GOT3 (cell line): Measurements from ENCODE around the gene FAM221B.

Experiments used
- DNase-seq: peaks from one replicate; lab custom pipeline; 2025; ENCODE audit warnings: mixed read lengths; lab: John Stamatoyannopoulos, UW

The FAM221B gene

DNA sequence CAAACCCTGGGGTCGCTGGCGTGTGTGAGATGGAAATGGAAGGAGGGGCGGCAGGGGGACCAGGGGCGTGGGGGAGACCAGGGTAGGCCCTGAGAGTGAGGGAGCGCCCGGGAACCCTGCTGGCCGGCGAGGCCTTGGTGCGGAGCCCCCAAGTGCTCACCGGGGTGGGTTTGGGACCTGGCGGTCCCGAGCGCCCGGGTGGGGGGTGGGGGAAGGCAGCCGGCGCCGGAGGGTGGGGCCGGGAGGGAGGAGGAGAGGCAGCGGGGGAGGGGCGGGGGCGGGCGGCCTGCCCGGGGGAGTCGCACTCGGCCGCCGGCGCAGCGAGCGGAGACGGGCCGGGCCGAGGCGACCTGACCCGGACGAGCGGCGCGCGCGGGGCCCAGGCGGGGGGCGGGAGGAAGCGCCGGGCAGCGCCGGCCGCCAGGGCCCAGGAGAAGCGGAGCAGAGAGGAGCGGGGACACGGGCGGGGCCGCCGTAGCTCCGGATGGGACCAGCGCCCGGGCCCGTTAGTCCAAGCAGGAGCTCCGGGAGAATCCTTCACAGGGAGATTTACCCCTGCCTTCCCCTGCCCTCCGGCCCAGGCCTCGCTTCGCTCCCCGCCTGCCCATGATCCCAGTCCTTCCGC, 37.1 kb downstream of the FAM221B start, which contains the start of gene NPR2:
NPR2 (plus strand) TSS at position 295 of the 625 bp plus-strand sequence. CDS start 818 bp downstream, outside the sequence.
- DNase-seq: no peak

DNA sequence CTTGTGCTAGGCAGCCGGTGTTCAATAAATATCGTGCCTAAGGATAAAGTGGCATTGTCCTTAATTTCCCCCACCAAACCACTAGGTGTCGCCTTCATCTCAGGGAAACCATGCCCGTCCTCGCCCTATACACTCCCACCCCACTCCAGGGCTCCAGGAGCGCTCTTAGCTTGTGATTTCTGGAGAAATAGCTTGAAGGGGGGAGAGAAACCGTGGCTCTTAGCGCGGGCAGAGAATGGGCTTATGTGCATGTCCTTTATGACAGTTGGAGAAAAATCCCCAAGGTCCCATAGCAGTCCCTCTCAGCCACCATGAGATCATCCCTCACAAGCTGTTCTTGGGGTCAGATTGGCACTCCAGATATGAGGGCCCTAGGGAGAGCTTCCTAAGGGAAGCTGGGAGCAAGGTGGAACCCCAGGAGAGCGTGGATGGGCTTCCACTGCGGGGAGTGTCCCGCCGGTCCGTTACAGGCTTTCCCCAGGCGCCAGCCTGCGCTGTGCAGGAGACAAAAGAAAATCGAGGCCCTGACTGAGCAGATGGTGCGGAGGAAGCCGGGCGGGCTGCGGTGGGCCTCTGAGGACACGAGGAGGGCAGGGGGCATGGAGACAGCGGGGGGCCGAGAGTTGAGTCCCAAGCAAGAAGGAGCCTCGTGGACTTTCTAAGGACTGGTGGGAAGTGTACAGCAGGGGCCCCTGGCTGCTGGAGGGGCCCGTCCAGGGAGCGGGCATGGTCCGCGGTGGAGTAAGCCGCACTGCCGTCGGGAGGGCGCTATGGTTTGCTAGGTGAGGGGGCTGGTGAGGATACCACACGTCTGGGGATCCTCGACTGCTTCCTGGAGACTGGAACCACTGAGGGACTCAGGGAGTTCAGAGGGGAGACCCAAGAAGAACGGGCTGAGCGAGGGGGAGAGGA, 37.9 kb downstream of the FAM221B start:
- DNase-seq: no peak

DNA sequence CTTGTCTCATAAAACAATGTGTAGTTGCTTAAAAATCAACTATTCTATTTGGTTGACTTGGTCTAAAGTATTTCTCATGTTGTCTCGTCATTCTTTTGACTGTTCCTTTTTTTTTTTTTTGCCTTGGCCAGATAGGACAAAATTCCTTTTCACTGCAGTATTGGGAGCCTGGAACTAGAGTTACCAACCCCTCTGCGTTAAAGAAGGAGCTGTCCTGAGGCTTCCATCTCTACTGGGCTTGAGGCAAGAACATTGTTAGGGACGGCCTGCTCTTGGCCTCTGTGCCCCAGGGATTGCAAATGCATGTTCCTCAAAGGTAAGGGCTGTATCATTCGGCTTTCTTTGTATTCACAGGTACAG, 38.5 kb downstream of the FAM221B start:
- DNase-seq: no peak

DNA sequence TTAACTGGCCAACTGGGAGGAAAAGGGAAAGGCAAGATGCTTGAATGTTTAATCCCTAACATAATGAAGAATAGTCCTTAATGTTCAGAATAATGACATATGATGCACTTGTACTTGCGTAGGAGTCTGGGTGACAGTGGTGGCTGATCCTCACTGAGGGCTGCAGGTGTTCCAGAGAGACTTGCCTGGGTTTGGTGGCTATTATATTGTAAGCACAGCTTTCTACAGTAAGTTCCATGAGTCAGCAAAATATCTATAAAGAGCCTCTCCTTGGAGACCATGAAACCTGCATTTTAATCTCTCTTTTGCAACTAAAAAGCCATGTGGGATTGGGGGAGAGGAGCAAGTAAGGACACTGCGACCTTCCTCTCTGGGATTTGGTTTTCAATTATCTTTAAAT, 39.0 kb downstream of the FAM221B start:
- DNase-seq: no peak

DNA sequence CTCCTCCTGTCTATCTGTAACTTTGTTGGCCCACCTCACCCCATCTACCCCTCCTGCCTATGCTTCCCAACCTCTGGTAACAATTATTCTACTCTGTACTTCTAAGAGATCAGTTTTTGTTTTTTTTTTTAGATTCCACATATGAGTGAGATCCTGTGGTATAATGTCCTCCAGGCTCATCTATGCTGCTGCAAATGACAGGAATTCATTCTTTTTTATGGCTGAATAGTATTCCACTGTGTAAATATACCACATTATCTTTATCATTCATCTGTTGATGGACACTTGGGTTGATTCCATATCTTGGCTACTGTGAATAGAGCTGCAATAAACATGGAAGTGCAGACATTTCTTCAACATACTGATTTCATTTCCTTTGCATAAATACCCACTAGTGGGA, 45.1 kb downstream of the FAM221B start:
- no peak for DNase-seq

DNA sequence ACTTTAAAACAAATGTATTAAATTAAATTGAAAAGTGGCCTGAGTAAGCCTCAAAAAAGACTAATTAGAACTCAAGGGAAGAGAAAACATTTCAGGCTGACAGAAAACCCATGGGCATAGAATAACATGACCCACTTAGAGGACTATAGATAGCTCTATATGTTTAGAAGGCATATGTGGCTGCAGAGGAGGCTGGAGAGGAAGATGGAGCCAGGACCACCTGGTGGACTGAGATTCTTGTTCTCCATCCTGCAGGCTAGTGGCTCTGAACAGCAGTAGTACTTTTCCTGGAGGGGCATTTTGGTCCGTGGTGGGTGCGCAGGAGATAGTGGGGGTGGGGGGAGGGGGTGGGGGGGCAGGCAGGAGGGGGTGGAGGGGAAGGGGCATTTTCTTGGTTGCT, 47.5 kb downstream of the FAM221B start:
- DNase-seq: no peak

DNA sequence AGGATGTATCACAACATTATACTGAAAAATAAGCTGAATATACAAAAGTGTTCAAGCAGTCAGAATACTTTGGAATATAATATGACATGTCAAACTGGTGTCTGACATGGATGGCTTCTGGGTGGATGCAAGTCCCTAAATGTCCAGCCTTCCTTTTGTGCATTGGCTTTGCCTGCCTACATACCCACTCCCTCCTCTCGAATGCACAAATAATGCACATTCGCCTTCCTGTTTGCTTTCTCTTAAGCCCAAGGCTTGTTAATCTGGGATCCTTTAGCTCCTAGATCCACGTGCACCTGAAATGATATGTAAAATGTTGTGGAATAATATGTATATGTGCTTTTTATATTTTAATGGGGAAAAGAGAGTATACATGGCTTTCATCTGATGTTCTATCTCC, 50.0 kb downstream of the FAM221B start:
- DNase-seq: no peak

DNA sequence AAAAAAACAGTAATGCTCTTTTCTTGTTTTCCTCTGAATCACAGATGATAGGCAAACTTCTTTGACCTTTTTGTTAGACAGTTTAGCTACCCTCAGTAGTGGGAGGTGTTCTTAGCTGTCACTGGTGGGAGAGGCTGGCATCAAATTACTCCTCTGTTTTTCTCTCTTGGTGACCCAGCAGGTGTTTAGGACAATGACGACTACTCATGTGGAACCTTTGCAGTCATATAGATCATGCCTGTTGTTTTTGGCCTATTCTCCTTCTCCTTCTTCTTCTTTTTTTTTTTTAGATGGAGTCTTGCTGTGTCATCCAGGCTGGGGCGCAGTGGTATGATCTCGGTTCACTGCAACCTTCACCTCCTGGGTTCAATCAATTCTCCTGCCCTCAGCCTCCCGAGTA, 52.5 kb downstream of the FAM221B start:
- DNase-seq: no peak

DNA sequence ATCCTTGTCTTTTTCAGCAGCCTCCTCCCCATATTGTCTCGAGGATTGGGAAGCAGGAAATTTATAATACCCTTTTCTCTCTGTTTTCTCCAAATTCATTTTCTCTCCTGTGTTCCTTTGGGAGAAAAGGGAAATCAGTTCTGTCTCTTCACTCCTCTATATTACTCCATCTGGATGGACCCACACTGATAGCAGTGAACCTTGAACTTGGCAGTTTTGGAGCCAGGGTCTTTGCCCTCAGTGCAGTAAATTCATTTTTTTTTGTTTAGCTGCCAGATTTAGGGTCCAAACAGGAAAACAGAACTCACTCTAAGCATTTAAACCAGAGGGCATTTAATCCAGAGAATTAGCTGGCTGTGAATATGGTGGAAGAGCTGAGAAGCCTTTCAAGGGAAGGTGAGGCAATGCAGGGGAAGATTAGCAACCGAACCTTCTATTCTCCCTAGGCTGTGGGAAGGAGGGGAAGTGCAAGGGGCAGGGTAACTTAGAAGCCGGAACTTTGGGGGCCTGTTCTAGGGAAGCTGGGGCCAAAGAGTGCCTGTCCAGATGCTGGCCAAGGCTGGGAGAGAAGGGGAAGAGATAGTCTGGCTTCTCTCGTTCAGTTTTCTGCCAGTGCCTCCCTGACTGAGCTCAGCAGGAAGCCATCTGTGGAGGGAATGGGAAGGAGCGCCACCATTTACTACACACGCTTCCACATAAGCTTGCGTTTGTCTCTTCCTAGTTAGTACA, 53.5 kb downstream of the FAM221B start:
- DNase-seq: no peak

DNA sequence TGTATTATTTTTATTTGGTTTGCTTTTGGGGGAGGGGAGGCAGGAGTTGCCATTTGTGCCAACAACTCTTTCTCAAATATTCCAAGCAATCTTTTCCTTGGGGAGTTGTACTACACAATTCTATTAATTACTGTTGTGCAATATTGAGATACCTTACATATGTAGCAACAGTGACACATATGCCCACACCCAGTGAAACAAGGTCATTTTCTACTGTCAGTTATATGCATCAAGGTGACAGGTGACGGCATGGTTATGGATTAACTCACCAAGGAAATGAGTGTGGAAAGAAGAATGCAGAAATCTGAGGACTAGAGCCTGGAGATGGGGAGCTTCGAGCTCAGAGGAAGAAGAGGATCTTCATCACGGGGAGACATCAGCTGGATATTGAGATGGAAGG, 56.6 kb downstream of the FAM221B start:
- no peak for DNase-seq

DNA sequence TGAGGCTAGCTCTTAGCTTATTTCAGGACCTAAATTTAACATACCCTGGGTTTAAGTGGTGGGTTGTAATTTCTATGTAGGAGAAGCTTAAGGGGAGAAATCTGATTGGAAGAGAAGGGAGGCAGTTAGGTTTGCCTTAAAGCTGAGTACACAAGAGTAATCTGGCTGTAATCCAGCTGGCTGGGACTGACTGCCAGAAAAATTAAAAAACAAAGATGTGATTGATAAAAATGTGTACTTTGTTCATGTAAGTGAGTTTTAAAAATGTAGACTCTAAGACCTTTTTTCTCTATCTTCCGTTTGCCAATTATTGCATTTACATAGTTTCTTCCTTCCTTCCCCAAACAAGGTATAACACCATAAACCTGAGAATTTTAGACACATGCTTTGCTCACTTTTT, 57.0 kb downstream of the FAM221B start:
- DNase-seq: no peak

DNA sequence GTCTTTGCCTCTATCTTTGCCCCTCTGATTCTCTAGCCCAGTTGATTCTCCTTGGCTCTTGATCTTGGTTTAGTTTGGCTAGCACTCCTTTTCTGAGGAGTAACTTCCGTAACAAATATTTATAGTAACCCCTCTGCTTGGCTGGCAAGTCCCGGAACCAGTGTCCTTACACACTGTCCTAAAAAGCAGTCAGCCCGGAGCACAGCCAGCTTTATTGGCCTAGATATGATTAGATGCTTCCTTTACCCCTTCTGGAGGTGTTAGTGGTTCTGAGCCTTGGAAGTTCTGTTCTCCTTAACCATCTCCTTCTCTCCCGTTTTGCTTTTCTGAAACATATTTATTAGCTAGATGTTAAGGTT, 57.5 kb downstream of the FAM221B start:
- DNase-seq: no peak

DNA sequence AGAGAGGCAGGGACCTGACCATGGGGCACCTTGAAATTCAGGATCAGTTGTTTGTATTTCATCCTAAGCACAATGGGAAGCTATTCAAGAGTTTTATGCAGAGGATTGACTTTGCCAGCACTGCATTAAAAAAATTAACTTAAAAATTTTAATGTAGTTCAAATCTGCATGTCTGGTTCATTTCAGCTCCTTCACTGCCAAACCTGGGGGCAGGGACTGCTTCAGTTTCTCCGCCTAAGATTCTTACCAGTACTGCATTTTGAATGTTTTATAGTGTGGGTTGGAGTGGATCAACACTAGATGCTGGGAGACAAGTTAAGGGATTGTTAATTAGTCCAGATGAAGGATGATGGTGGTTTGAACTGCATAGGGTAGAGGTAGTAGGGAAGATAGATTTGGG, 58.8 kb downstream of the FAM221B start:
- DNase-seq: no peak

DNA sequence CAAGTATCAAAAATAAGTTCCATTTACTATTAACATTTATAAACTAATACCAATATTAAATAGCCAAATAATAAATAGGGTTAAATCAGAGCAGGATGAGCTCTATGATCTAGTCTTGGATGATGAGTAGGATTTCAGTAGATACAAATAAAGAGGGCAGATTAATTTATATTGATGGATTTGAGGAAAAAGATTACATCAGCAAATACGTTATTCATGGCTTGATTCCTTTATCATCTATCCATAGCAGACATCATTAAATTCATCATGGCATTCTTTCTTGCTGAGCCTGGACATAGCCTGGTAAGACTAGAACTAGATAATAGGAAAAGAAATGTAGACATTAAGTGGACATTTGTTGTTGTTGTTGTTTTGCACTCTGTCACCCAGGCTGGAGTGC, 61.1 kb downstream of the FAM221B start:
- DNase-seq: no peak

DNA sequence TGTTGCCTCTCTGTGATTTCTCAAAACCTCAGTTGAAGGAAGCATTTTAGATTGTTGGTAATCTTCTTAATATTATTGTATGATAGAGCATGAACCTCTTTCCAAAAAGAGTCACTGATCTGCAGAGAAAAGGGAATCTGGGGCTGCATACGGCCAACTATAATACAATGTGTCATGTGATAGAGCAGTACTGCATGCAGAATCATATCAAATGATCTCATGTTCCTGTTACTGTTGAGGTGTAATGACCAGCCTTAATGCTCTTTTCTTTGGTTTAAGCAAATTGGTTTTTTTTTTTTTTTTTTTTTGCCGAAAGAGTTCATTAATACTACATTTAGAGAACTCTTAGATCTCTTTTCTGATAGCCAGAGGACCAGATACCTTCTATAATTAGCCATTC, 61.5 kb downstream of the FAM221B start:
- no peak for DNase-seq
